Adrenal gland (tissue), 12 donors: ENCODE results near the gene ALX4. TPM values are rescaled to one million over a fixed set of nuclear protein-coding genes. Genes with fewer than 3 reads are reported as not detected.

Source experiments
- DNase-seq, 7 donors: peaks; one replicate each; pipeline ENCODE4 v3.0.0-alpha.2; 2019 to 2020
- H3K27ac ChIP-seq, 5 donors: fragments of 200-600 bp; sonication (generic) in 4 of 5; 1 replicate in 3 of 5; 2 replicates in 2 of 5; pipeline versions ENCODE4 v1.5.1 to v1.8.0; 2016 to 2020; ENCODE audit warnings: mild to moderate bottlenecking in 1 of 5
- H3K27me3 ChIP-seq: fragments of 200-600 bp; 2 replicates; pipeline ENCODE4 v1.8.0; 2021
- H3K36me3 ChIP-seq, 2 donors: fragments of 200-600 bp; replicated peaks in 1 of 2; 1 replicate in 1 of 2; 2 replicates in 1 of 2; pipeline versions ENCODE4 v1.5.1 to v1.8.0; 2018 to 2022
- H3K4me1 ChIP-seq, 2 donors: fragments of 200-600 bp; replicated peaks in 1 of 2; 1 replicate in 1 of 2; 2 replicates in 1 of 2; pipeline versions ENCODE4 v1.5.1 to v1.8.0; 2018 to 2021
- H3K4me3 ChIP-seq, 4 donors: fragments of 200-600 bp; sonication (generic) in 3 of 4; one replicate each; pipeline ENCODE4 v1.5.1; 2016 to 2018
- H3K9me3 ChIP-seq, 3 donors: fragments of 200-600 bp; sonication (generic) in 1 of 3; replicated peaks in 1 of 3; 1 replicate in 2 of 3; 2 replicates in 1 of 3; pipeline versions ENCODE4 v1.5.1 to v1.8.0; 2016 to 2021
- CTCF ChIP-seq, 6 experiments: fragments of 450-650 bp in 4 of 6; fragments of 200-600 bp in 2 of 6; sonication (generic) in 1 of 6; IDR thresholded peaks; 1 replicate in 5 of 6; 2 replicates in 1 of 6; pipeline versions ENCODE4 v1.5.1 to v1.8.0; 2016 to 2021; ENCODE audit warnings: antibody characterized with exemption in 6 of 6, mild to moderate bottlenecking in 2 of 6, moderate library complexity in 1 of 6
- POLR2A ChIP-seq, 2 donors: fragments of 450-650 bp; IDR thresholded peaks; one replicate each; pipeline ENCODE4 v1.6.1; 2017; ENCODE audit warnings: antibody characterized with exemption in 2 of 2, mild to moderate bottlenecking in 2 of 2, moderate library complexity in 1 of 2
- WGBS, 4 donors: extraction: QIAGEN DNeasy Blood & Tissue Kit in 2 of 4; methylation state at CpG; one replicate each; pipeline versions ENCODE4 v1.1.5 to v1.1.7; 2013 to 2017; 5-methylcytosine and 5-hydroxymethylcytosine counted together
- intact Hi-C, 2 donors: fragments of 100-400 bp; cut with DNase I; formaldehyde crosslinking; loops; one replicate each; pipeline versions ENCODE4 v1.14.1 to v1.15.0; 2022 to 2023
- polyA plus RNA-seq, 3 donors: library from polyadenylated mRNA; stranded (reverse); fragments of 200-250 nt in 2 of 3; fragments of 350-450 nt in 1 of 3; fragmentation: Illumina TruSeq in 1 of 3; extraction: RNeasy Lipid Tissue Mini Kit (QIAGEN cat#74804) in 1 of 3; gene quantifications; one replicate each; pipeline ENCODE4 v1.2.3, GENCODE V29; 2013 to 2014
- total RNA-seq, 9 donors: library from RNA; depleted of rRNA in 4 of 9; stranded (reverse); fragments of >200 nt in 4 of 9; fragments of 120-200 nt in 1 of 9; fragmentation: NEBNext Ultra II Directional in 1 of 9; extraction: Animal tissue kit (Norgen Biotek cat#: 25700) in 1 of 9; gene quantifications; one replicate each; pipeline versions ENCODE4 v1.1.0 to v1.2.4, GENCODE V29; 2013 to 2023
- donor health status: healthy with polysubstance abuse.
- donor health status: Bipolar disorder and iron deficiency.
- donor health status: DM: yes; HTN: yes; CAD: no.
- donor health status: DM: no; HTN: no; CAD: no.
- donor health status: DM: no; HTN: no; CAD: no.
- donor health status: DM: yes; HTN: yes; CAD: no.

ALX4 gene
- total and polyA plus RNA-seq, 12 donors: 0.03 to 0.06 TPM; not detected in 10

- H3K27me3 ChIP-seq: no peaks in the 10 kb centered on the region
- no peaks in the 10 kb centered on the region for H3K9me3 ChIP-seq
- no peak overlapping the region for H3K27ac ChIP-seq
- no peaks in the 10 kb centered on the region for H3K4me1 ChIP-seq
- peak in 1 of 7 donors; percentile 31 for DNase-seq
- no peak overlapping the region for H3K4me3 ChIP-seq
- TF ChIP-seq POLR2A (IDR thresholded peaks at IDR 0.05) (no peak), CTCF (IDR thresholded peaks at IDR 0.05) (no peak)
- 83 to 89% (median 87%) methylated on average over 7 to 14 of the region's 14 CpGs for WGBS, 4 donors
- intact Hi-C loops: loop anchor here in 1 of 2 donors (10.0 kb wide), 1 partner anchor 127 kb away; no protein-coding TSS in a partner anchor
- H3K36me3 ChIP-seq: no peaks in the 10 kb centered on the region
These were observed 47.9 kb downstream of the ALX4 start for GRCh38 chr11:44261800-44262591.

- TF ChIP-seq POLR2A (IDR thresholded peaks at IDR 0.05): no peak
- TF ChIP-seq CTCF (IDR thresholded peaks at IDR 0.05): no peak
- 64 to 79% (median 77%) methylated on average over 3 to 4 of the region's 4 CpGs for WGBS, 4 donors
- no peaks in the 10 kb centered on the region for H3K36me3 ChIP-seq
- intact Hi-C loops: loop anchor here in 1 of 2 donors (10.0 kb wide), 1 partner anchor 125 kb away; no protein-coding TSS in a partner anchor
- no peaks in the 10 kb centered on the region for H3K27me3 ChIP-seq
- DNase-seq: no peak
- no peak overlapping the region for H3K27ac ChIP-seq
- H3K9me3 ChIP-seq: no peaks in the 10 kb centered on the region
- H3K4me1 ChIP-seq: no peaks in the 10 kb centered on the region
- no peak overlapping the region for H3K4me3 ChIP-seq
These were observed 49.9 kb downstream of the ALX4 start for GRCh38 chr11:44260081-44260480.

- 84 to 95% (median 91%) methylated on average over 3 to 5 of the region's 5 CpGs for WGBS, 4 donors
- TF ChIP-seq POLR2A (IDR thresholded peaks at IDR 0.05) (no peak), CTCF (IDR thresholded peaks at IDR 0.05) (no peak)
- no peak overlapping the region for H3K4me3 ChIP-seq
- no peaks in the 10 kb centered on the region for H3K36me3 ChIP-seq
- peak in 1 of 7 donors; percentile 29 for DNase-seq
- H3K4me1 ChIP-seq: no peaks in the 10 kb centered on the region
- intact Hi-C loops: no loop called here
- H3K9me3 ChIP-seq: no peaks in the 10 kb centered on the region
- H3K27ac ChIP-seq: no peak overlapping the region
- no peaks in the 10 kb centered on the region for H3K27me3 ChIP-seq
These were observed 51.0 kb downstream of the ALX4 start for GRCh38 chr11:44258839-44259420.

- H3K36me3 ChIP-seq: no peaks in the 10 kb centered on the region
- WGBS, 4 donors: 29 to 67% (median 65%) methylated on average over 1 to 5 of the region's 5 CpGs
- H3K4me1 ChIP-seq: no peaks in the 10 kb centered on the region
- TF ChIP-seq POLR2A (IDR thresholded peaks at IDR 0.05): no peak
- TF ChIP-seq CTCF (IDR thresholded peaks at IDR 0.05): no peak
- DNase-seq: no peak
- peaks cover 0 to 2% (median 0%) of the 10 kb centered on the region in 3 donors for H3K9me3 ChIP-seq
- intact Hi-C loops: no loop called here
- H3K4me3 ChIP-seq: no peak overlapping the region
- H3K27ac ChIP-seq: no peak overlapping the region
- H3K27me3 ChIP-seq: no peaks in the 10 kb centered on the region
These were observed 51.8 kb downstream of the ALX4 start for GRCh38 chr11:44258190-44258489.
